DMS 273 treated with DMSO at 0.1 percent for 48 hours (cell line): ENCODE measurements around the gene TNKS2.

Experiments used
- DNase-seq: peaks from one replicate; lab custom pipeline; 2025; lab: John Stamatoyannopoulos, UW

The TNKS2 gene

GRCh38 chr10:91908337-91909116 lies 110.3 kb downstream of the TNKS2 start:
- no peak for DNase-seq

- peak; percentile 32 for DNase-seq
Measured at GRCh38 chr10:91909117-91909677, 111.0 kb downstream of the TNKS2 start, which contains the start of gene FGFBP3. FGFBP3 (minus strand) TSS chr10:91909486; CDS start chr10:91908969, 517 bp downstream.

- no peak for DNase-seq
Measured at GRCh38 chr10:91910467-91910866, 112.2 kb downstream of the TNKS2 start.
